IMR-90 (cell line): ENCODE data around the gene MAP7D1. TPM values are rescaled to one million over a fixed set of nuclear protein-coding genes. Genes with fewer than 3 reads are reported as not detected.

ENCODE experiments used
- ATAC-seq: fragments of 200-7000 bp; cut with Tn5 transposase; 2 replicates; pipeline ENCODE4 v1.9.1; 2020; ENCODE audit warnings: low read depth, mild to moderate bottlenecking, moderate library complexity
- BruUV-seq: library from RNA; stranded (reverse); fragments of 400-500 nt; replicated peaks from 2 replicates; lab custom pipeline; 2021; lab: Mats Ljungman, UMichigan
- CTCF ChIA-PET: fragments of 300-600 bp; formaldehyde crosslinking; extraction: SDS; loops from one replicate; lab custom pipeline; 2021; ENCODE audit warnings: antibody characterized with exemption; lab: Yijun Ruan, JAX
- POLR2A ChIA-PET: fragments of 300-600 bp; sonication (Branson Sonifier 250); formaldehyde crosslinking; loops from one replicate; lab custom pipeline; 2022; ENCODE audit warnings: antibody characterized with exemption; ENCODE audit not compliant: unreplicated experiment; lab: Charles Lee
- DNase-seq: peaks from one replicate; pipeline ENCODE4 v3.0.0; 2013
- H2AFZ ChIP-seq: replicated peaks from 2 replicates; pipeline ENCODE3; 2013; ENCODE audit warnings: low read length, mild to moderate bottlenecking; ENCODE audit not compliant: poor library complexity
- H2AK5ac ChIP-seq: 2 replicates; pipeline ENCODE4 v1.6.1; 2013; ENCODE audit warnings: low read depth, low read length, inconsistent platforms
- H2AK9ac ChIP-seq: replicated peaks from 2 replicates; pipeline ENCODE3; 2013; ENCODE audit warnings: mild to moderate bottlenecking, low read depth, low read length, moderate library complexity; ENCODE audit not compliant: poor library complexity
- H2BK120ac ChIP-seq: 2 replicates; pipeline ENCODE4 v1.6.1; 2013; ENCODE audit warnings: low read depth, low read length, inconsistent platforms
- H2BK15ac ChIP-seq: 3 replicates; pipeline ENCODE4 v1.6.1; 2013; ENCODE audit warnings: low read depth, low read length, inconsistent platforms
- H2BK20ac ChIP-seq: 2 replicates; pipeline ENCODE4 v1.6.1; 2013; ENCODE audit warnings: low read depth, mild to moderate bottlenecking, inconsistent platforms, low read length, moderate library complexity
- H2BK5ac ChIP-seq: 2 replicates; pipeline ENCODE4 v1.6.1; 2013; ENCODE audit warnings: mild to moderate bottlenecking, low read depth, low read length, inconsistent platforms; ENCODE audit not compliant: poor library complexity, severe bottlenecking
- H3K14ac ChIP-seq: replicated peaks from 2 replicates; pipeline ENCODE4 v1.6.1; 2013; ENCODE audit warnings: low read depth, low read length, inconsistent platforms
- H3K18ac ChIP-seq: 2 replicates; pipeline ENCODE4 v1.6.1; 2013; ENCODE audit warnings: low read depth, low read length, control low read depth
- H3K23ac ChIP-seq: 2 replicates; pipeline ENCODE4 v1.6.1; 2013; ENCODE audit warnings: low read depth, low read length, inconsistent platforms
- H3K27ac ChIP-seq: 2 replicates; pipeline ENCODE4 v1.5.1; 2013; ENCODE audit warnings: mild to moderate bottlenecking, control low read depth, low read length; ENCODE audit not compliant: insufficient read depth
- H3K27me3 ChIP-seq: 2 replicates; pipeline ENCODE4 v1.6.1; 2013; ENCODE audit warnings: low read length; ENCODE audit not compliant: control insufficient read depth, insufficient read depth
- H3K36me3 ChIP-seq: 2 replicates; pipeline ENCODE4 v1.6.1; 2013; ENCODE audit warnings: low read length, mixed read lengths; ENCODE audit not compliant: control insufficient read depth, insufficient read depth
- H3K4ac ChIP-seq: 2 replicates; pipeline ENCODE4 v1.6.1; 2013; ENCODE audit warnings: low read depth, low read length, inconsistent platforms
- H3K4me1 ChIP-seq: 2 replicates; pipeline ENCODE4 v1.6.1; 2013; ENCODE audit warnings: low read length, mixed read lengths; ENCODE audit not compliant: control insufficient read depth, insufficient read depth
- H3K4me2 ChIP-seq: 2 replicates; pipeline ENCODE4 v1.6.1; 2013; ENCODE audit warnings: low read depth, mild to moderate bottlenecking, control low read depth, low read length, moderate library complexity
- H3K4me3 ChIP-seq: 2 replicates; pipeline ENCODE4 v1.5.1; 2013; ENCODE audit warnings: low read depth, mild to moderate bottlenecking, control low read depth, low read length, moderate library complexity; ENCODE audit not compliant: insufficient read depth
- H3K56ac ChIP-seq: 2 replicates; pipeline ENCODE4 v1.6.1; 2013; ENCODE audit warnings: low read length, inconsistent platforms; ENCODE audit not compliant: insufficient read depth; ENCODE audit errors: extremely low read depth
- H3K79me1 ChIP-seq, 2 experiments: 2 replicates each; pipeline ENCODE4 v1.6.1; 2013; ENCODE audit warnings: low read length in 2 of 2, inconsistent platforms in 1 of 2, low read depth in 1 of 2
- H3K9ac ChIP-seq: 2 replicates; pipeline ENCODE4 v1.6.1; 2013; ENCODE audit warnings: low read depth, low read length, control low read depth
- H3K9me1 ChIP-seq: 2 replicates; pipeline ENCODE4 v1.6.1; 2013; ENCODE audit warnings: low read length, inconsistent platforms; ENCODE audit not compliant: insufficient read depth
- H3K9me3 ChIP-seq: 2 replicates; pipeline ENCODE4 v1.6.1; 2013; ENCODE audit warnings: low read length; ENCODE audit not compliant: control insufficient read depth, insufficient read depth
- H4K20me1 ChIP-seq: 2 replicates; pipeline ENCODE4 v1.6.1; 2013; ENCODE audit warnings: low read length, inconsistent platforms; ENCODE audit not compliant: insufficient read depth
- H4K5ac ChIP-seq: 2 replicates; pipeline ENCODE4 v1.6.1; 2013; ENCODE audit warnings: mild to moderate bottlenecking, low read depth, low read length, control low read depth
- H4K8ac ChIP-seq, 2 experiments: 2 replicates each; pipeline ENCODE4 v1.6.1; 2013; ENCODE audit warnings: low read depth in 2 of 2, low read length in 2 of 2, control low read depth in 1 of 2, inconsistent platforms in 1 of 2
- H4K91ac ChIP-seq: 2 replicates; pipeline ENCODE4 v1.6.1; 2013; ENCODE audit warnings: low read depth, low read length, inconsistent platforms; ENCODE audit not compliant: insufficient read depth
- BHLHE40 ChIP-seq: fragments of 150-350 bp; IDR thresholded peaks from 2 replicates; pipeline ENCODE4 v1.6.1; 2016; ENCODE audit warnings: mild to moderate bottlenecking, low read depth, low read length
- CEBPB ChIP-seq: IDR thresholded peaks from 2 replicates; pipeline ENCODE4 v1.6.1; 2012; ENCODE audit warnings: low read depth, low read length, improper control_type of control experiment
- CHD1 ChIP-seq: IDR thresholded peaks from 2 replicates; pipeline ENCODE4 v1.6.1; 2012; ENCODE audit warnings: low read depth, low read length, improper control_type of control experiment
- CTCF ChIP-seq: conservative IDR thresholded peaks from 2 replicates; pipeline ENCODE4 v1.5.1; 2012; ENCODE audit warnings: mild to moderate bottlenecking, low read depth, low read length, improper control_type of control experiment
- ELK1 ChIP-seq: fragments of 150-350 bp; IDR thresholded peaks from 2 replicates; pipeline ENCODE4 v1.6.1; 2016; ENCODE audit warnings: low read depth, mild to moderate bottlenecking, low read length, moderate library complexity, borderline replicate concordance
- FOS ChIP-seq: fragments of 150-350 bp; IDR thresholded peaks from 2 replicates; pipeline ENCODE4 v1.6.1; 2016; ENCODE audit warnings: low read depth, low read length
- MAFK ChIP-seq: IDR thresholded peaks from 2 replicates; pipeline ENCODE4 v1.6.1; 2012; ENCODE audit warnings: low read depth, low read length, improper control_type of control experiment
- MAZ ChIP-seq: IDR thresholded peaks from 2 replicates; pipeline ENCODE4 v1.6.1; 2012; ENCODE audit warnings: low read depth, mild to moderate bottlenecking, low read length, improper control_type of control experiment, moderate library complexity, borderline replicate concordance
- MXI1 ChIP-seq: IDR thresholded peaks from 2 replicates; pipeline ENCODE4 v1.6.1; 2012; ENCODE audit warnings: low read depth, mild to moderate bottlenecking, low read length, moderate library complexity, borderline replicate concordance
- NFE2L2 ChIP-seq: fragments of 150-350 bp; IDR thresholded peaks from 2 replicates; pipeline ENCODE4 v1.6.1; 2016; ENCODE audit warnings: low read depth, mild to moderate bottlenecking, low read length
- POLR2A ChIP-seq: IDR thresholded peaks from 2 replicates; pipeline ENCODE4 v1.6.1; 2012; ENCODE audit warnings: mild to moderate bottlenecking, low read depth, low read length
- RAD21 ChIP-seq: IDR thresholded peaks from 2 replicates; pipeline ENCODE4 v1.6.1; 2012; ENCODE audit warnings: low read length, improper control_type of control experiment
- RCOR1 ChIP-seq: IDR thresholded peaks from 2 replicates; pipeline ENCODE4 v1.6.1; 2012; ENCODE audit warnings: mild to moderate bottlenecking, low read length, improper control_type of control experiment; ENCODE audit not compliant: insufficient replicate concordance
- RFX5 ChIP-seq: IDR thresholded peaks from 2 replicates; pipeline ENCODE4 v1.8.0; 2012; ENCODE audit warnings: low read depth, mild to moderate bottlenecking, low read length, moderate library complexity
- SMC3 ChIP-seq: fragments of 150-350 bp; IDR thresholded peaks from 2 replicates; pipeline ENCODE4 v1.6.1; 2016; ENCODE audit warnings: low read depth, mild to moderate bottlenecking, antibody characterized with exemption, low read length, moderate library complexity
- USF2 ChIP-seq: fragments of 150-350 bp; IDR thresholded peaks from 2 replicates; pipeline ENCODE4 v1.6.1; 2017; ENCODE audit warnings: mild to moderate bottlenecking, antibody characterized with exemption, low read length, low read depth
- WGBS, 2 experiments: methylation state at CpG; one replicate each; pipeline versions ENCODE4 v1.1.5 to v1.1.7; 2013; ENCODE audit warnings: missing lambda C conversion rate in 2 of 2; ENCODE audit not compliant: insufficient read length in 1 of 2; ENCODE audit errors: extremely low coverage in 2 of 2; 5-methylcytosine and 5-hydroxymethylcytosine counted together
- dilution Hi-C: fragments of 300-500 bp; cut with HindIII; formaldehyde crosslinking; loops from one replicate; pipeline ENCODE4 v1.14.3; 2018; ENCODE audit warnings: low sequenced_read_pairs; ENCODE audit not compliant: unreplicated experiment
- in situ Hi-C: fragments of 300-500 bp; cut with MboI; formaldehyde crosslinking; loops from 3 replicates; pipeline ENCODE4 v1.14.3; 2019; ENCODE audit warnings: low sequenced_read_pairs, inconsistent platforms, mixed read lengths
- intact Hi-C: fragments of 100-400 bp; cut with micrococcal nuclease; formaldehyde crosslinking; loops from 2 replicates; pipeline ENCODE4 v1.10.0; 2022
- polyA plus RNA-seq, 3 experiments: library from polyadenylated mRNA; depleted of rRNA; stranded (reverse); fragments of >200 nt; gene quantifications; 2 replicates each; pipeline ENCODE4 v1.2.3, GENCODE V29; 2012; ENCODE audit warnings: low replicate concordance in 1 of 3
- total RNA-seq: library from RNA; depleted of rRNA; stranded (reverse); fragments of >200 nt; gene quantifications from 2 replicates; pipeline ENCODE4 v1.2.3, GENCODE V29; 2012

MAP7D1 gene
- total and polyA plus RNA-seq, 2 of the 4 experiments (the other 2 are of a cell fraction) = 32.3 to 81.9 TPM

- H4K8ac ChIP-seq = no peak overlapping the region
- H3K9me1 ChIP-seq = peaks cover 18% of the 10 kb centered on the region
- H2AK5ac ChIP-seq = no peak overlapping the region
- WGBS, 2 experiments = no CpG with 5 or more reads among the region's 4 CpGs
- H3K9me3 ChIP-seq = no peaks in the 10 kb centered on the region
- intact Hi-C loops (no loop called here), dilution Hi-C loops (no loop called here), in situ Hi-C loops (no loop called here)
- no peak overlapping the region for H3K18ac ChIP-seq
- no peak overlapping the region for H2AFZ ChIP-seq
- H3K79me1 ChIP-seq = peaks cover 8 to 60% of the 10 kb centered on the region in 2 experiments; a peak in 3 of 4 replicates
- H3K27me3 ChIP-seq = no peaks in the 10 kb centered on the region
- TF ChIP-seq MAZ (no peak), ELK1 (no peak), MXI1 (no peak), RCOR1 (no peak), POLR2A (no peak), CEBPB (no peak), SMC3 (no peak), RFX5 (no peak), CHD1 (no peak), CTCF (no peak), RAD21 (no peak), USF2 (no peak), BHLHE40 (no peak), NFE2L2 (no peak), MAFK (no peak), FOS (no peak)
- no peak overlapping the region for H2BK5ac ChIP-seq
- 0 out of 2 replicates have a peak overlapping the region, but pooled peaks have one; percentile 38 for H3K23ac ChIP-seq
- peaks cover 24% of the 10 kb centered on the region for H3K36me3 ChIP-seq
- no TSS peak for BruUV-seq
- H3K4me2 ChIP-seq = no peak overlapping the region
- POLR2A ChIA-PET = no interaction called here
- no peak overlapping the region for H3K27ac ChIP-seq
- no peak overlapping the region for H3K14ac ChIP-seq
- no peak overlapping the region for H3K4ac ChIP-seq
- H4K20me1 ChIP-seq = peaks cover 96% of the 10 kb centered on the region
- H3K56ac ChIP-seq = no peak overlapping the region
- ATAC-seq = no peak
- peaks cover 9% of the 10 kb centered on the region for H3K4me1 ChIP-seq
- no peak overlapping the region for H2BK20ac ChIP-seq
- no peak overlapping the region for H3K9ac ChIP-seq
- no peak overlapping the region for H2BK15ac ChIP-seq
- H2BK120ac ChIP-seq = no peak overlapping the region
- no peak overlapping the region for H4K5ac ChIP-seq
- CTCF ChIA-PET = interaction anchor here (1.1 to 1.7 kb wide), 2 partner anchors 9 to 16 kb away, joined by 3 read pairs; no protein-coding TSS in a partner anchor
- H2AK9ac ChIP-seq = no peak overlapping the region
- H4K91ac ChIP-seq = no peak overlapping the region
- DNase-seq = no peak
- no peak overlapping the region for H3K4me3 ChIP-seq
These were observed 10.2 kb downstream of the MAP7D1 start for GRCh38 chr1:36166136-36166535.
